ENCODE data around the gene CDHR5. TPM values are rescaled to one million over a fixed set of nuclear protein-coding genes. Genes with fewer than 3 reads are reported as not detected.

Gene CDHR5
- 91.5 and 114 TPM in 2 replicates for total RNA-seq
- polyA plus RNA-seq, result 142 and 166 TPM in 2 replicates

- H3K4me2 ChIP-seq, result peak within 1 kb of the TSS; percentile 72
- no peaks in the 10 kb centered on the region for H3K27me3 ChIP-seq
- no peaks in the 10 kb centered on the region for H4K20me1 ChIP-seq (ENCODE audit: insufficient read depth, poor library complexity, severe bottlenecking)
- peak within 1 kb of the TSS; percentile 93 for H3K27ac ChIP-seq
- no peaks in the 10 kb centered on the region for H3K79me2 ChIP-seq
- no peak within 1 kb of the TSS for H3K4me3 ChIP-seq
- peak; percentile 77 for DNase-seq (ENCODE audit: low spot score)
- no peaks in the 10 kb centered on the region for H3K9me3 ChIP-seq (ENCODE audit: low read depth)
- TF ChIP-seq EZH2phosphoT487 (IDR thresholded peaks at IDR 0.05; ENCODE audit: low read depth, severe bottlenecking, unreplicated experiment) (no peak), CTCF (IDR thresholded peaks at IDR 0.05; ENCODE audit: poor library complexity) (no peak), EZH2 (IDR thresholded peaks at IDR 0.05; ENCODE audit: borderline replicate concordance) (no peak)
- 71% methylated on average over 24 of the region's 33 CpGs for WGBS (ENCODE audit: low lambda C conversion rate, missing lambda C conversion rate)
- no peaks in the 10 kb centered on the region for H3K36me3 ChIP-seq (replicated peaks; ENCODE audit: insufficient read depth, low read depth)
- no peak within 1 kb of the TSS for H2AFZ ChIP-seq
- no peaks in the 10 kb centered on the region for H3K9me2 ChIP-seq (replicated peaks; ENCODE audit: insufficient read depth)
- H3K4me1 ChIP-seq (ENCODE audit: insufficient read depth), result peaks cover 14% of the 10 kb centered on the region
Observed at GRCh38 chr11:624705-625635, at the start of gene CDHR5. TSS of gene CDHR5 (minus strand) at chr11:624955. CDS start at chr11:624902, 53 bp downstream.

- Histone ChIP-seq H3K9me2 (replicated peaks; ENCODE audit: insufficient read depth) (no peaks in the 10 kb centered on the region), H3K79me2 (no peaks in the 10 kb centered on the region), H3K27ac (no peak overlapping the region), H4K20me1 (ENCODE audit: insufficient read depth, poor library complexity, severe bottlenecking) (no peaks in the 10 kb centered on the region), H2AFZ (no peak overlapping the region), H3K27me3 (no peaks in the 10 kb centered on the region), H3K4me1 (ENCODE audit: insufficient read depth) (no peaks in the 10 kb centered on the region), H3K4me2 (no peak overlapping the region), H3K9me3 (ENCODE audit: low read depth) (no peaks in the 10 kb centered on the region), H3K36me3 (replicated peaks; ENCODE audit: insufficient read depth, low read depth) (no peaks in the 10 kb centered on the region), H3K4me3 (no peak overlapping the region)
- DNase-seq (ENCODE audit: low spot score), result no peak
- WGBS (ENCODE audit: low lambda C conversion rate, missing lambda C conversion rate), result 98% methylated on average over 17 of the region's 17 CpGs
- TF ChIP-seq EZH2phosphoT487 (IDR thresholded peaks at IDR 0.05; ENCODE audit: low read depth, severe bottlenecking, unreplicated experiment), result no peak
- TF ChIP-seq CTCF (IDR thresholded peaks at IDR 0.05; ENCODE audit: poor library complexity), result no peak
- no peak for TF ChIP-seq EZH2 (IDR thresholded peaks at IDR 0.05; ENCODE audit: borderline replicate concordance)
Observed at GRCh38 chr11:674406-674805, 49.7 kb upstream of the CDHR5 start.

GRCh38 chr11:673866-674265, 49.1 kb upstream of the CDHR5 start:
- H3K9me2 ChIP-seq (replicated peaks; ENCODE audit: insufficient read depth), result no peaks in the 10 kb centered on the region
- no peak overlapping the region for H3K4me3 ChIP-seq
- no peak overlapping the region for H2AFZ ChIP-seq
- H3K27me3 ChIP-seq, result no peaks in the 10 kb centered on the region
- WGBS (ENCODE audit: low lambda C conversion rate, missing lambda C conversion rate), result 97% methylated on average over 8 of the region's 8 CpGs
- no peak overlapping the region for H3K27ac ChIP-seq
- H3K79me2 ChIP-seq, result no peaks in the 10 kb centered on the region
- H3K4me1 ChIP-seq (ENCODE audit: insufficient read depth), result no peaks in the 10 kb centered on the region
- H3K4me2 ChIP-seq, result no peak overlapping the region
- H3K9me3 ChIP-seq (ENCODE audit: low read depth), result no peaks in the 10 kb centered on the region
- TF ChIP-seq CTCF (IDR thresholded peaks at IDR 0.05; ENCODE audit: poor library complexity) (no peak), EZH2phosphoT487 (IDR thresholded peaks at IDR 0.05; ENCODE audit: low read depth, severe bottlenecking, unreplicated experiment) (no peak), EZH2 (IDR thresholded peaks at IDR 0.05; ENCODE audit: borderline replicate concordance) (no peak)
- no peaks in the 10 kb centered on the region for H4K20me1 ChIP-seq (ENCODE audit: insufficient read depth, poor library complexity, severe bottlenecking)
- H3K36me3 ChIP-seq (replicated peaks; ENCODE audit: insufficient read depth, low read depth), result no peaks in the 10 kb centered on the region
- DNase-seq (ENCODE audit: low spot score), result no peak
